ENCODE data around the gene PLXNA4.

DNA sequence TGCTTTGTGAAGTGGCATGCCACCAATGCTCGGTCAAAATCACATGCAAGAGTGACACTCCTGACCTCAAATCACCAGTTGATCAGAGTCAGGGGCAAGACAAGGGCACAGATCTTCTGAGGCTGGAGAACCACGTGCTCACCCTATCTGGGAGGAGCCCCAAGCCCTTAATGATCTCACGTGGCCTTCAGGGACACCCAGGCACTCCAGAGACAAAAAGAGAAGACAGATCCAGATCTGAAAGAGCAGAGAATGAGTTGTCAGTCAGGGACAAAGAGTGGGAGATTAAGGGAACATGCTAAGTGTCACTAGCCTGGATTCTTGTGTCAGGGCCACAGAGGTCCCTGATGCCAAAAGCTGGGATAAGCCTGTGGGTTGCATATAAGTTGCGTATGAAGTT is 134.3 kb downstream of the PLXNA4 start:
- TF ChIP-seq TAF1 (IDR thresholded peaks at IDR 0.05; ENCODE audit: low read depth, low read length) (no peak), POLR2AphosphoS5 (IDR thresholded peaks at IDR 0.05; ENCODE audit: low read depth, low read length) (no peak), POLR2A (IDR thresholded peaks at IDR 0.05; ENCODE audit: low read depth, low read length) (no peak), PAX5 (IDR thresholded peaks at IDR 0.05; ENCODE audit: insufficient read depth, low read length, severe bottlenecking) (no peak), SPI1 (IDR thresholded peaks at IDR 0.05; ENCODE audit: low read depth, low read length) (no peak), POU2F2 (IDR thresholded peaks at IDR 0.05; ENCODE audit: low read depth, low read length) (no peak)
